ENCODE measurements around the gene IGFN1. TPM values are rescaled to one million over a fixed set of nuclear protein-coding genes. Genes with fewer than 3 reads are reported as not detected.

The IGFN1 gene
- total RNA-seq, 1 donor from 2014 or later = 0.38 TPM

- H3K27ac Mint-ChIP-seq = no peak overlapping the region
- H3K9me3 Mint-ChIP-seq (ENCODE audit: low read depth) = no peaks in the 10 kb centered on the region
- no peak for TF ChIP-seq CTCF (IDR thresholded peaks at IDR 0.05; ENCODE audit: unreplicated experiment)
- H3K36me3 Mint-ChIP-seq (ENCODE audit: insufficient read depth) = no peaks in the 10 kb centered on the region
- no peak overlapping the region for H3K4me3 Mint-ChIP-seq (ENCODE audit: low read depth)
- H3K27me3 Mint-ChIP-seq = peaks cover 47% of the 10 kb centered on the region
- H3K4me1 Mint-ChIP-seq (ENCODE audit: low read depth) = no peaks in the 10 kb centered on the region
- no peak for DNase-seq (ENCODE audit: low spot score, unreplicated experiment)
These were observed 82.2 kb downstream of the IGFN1 start for GRCh38 chr1:201272799-201273198.

DNA sequence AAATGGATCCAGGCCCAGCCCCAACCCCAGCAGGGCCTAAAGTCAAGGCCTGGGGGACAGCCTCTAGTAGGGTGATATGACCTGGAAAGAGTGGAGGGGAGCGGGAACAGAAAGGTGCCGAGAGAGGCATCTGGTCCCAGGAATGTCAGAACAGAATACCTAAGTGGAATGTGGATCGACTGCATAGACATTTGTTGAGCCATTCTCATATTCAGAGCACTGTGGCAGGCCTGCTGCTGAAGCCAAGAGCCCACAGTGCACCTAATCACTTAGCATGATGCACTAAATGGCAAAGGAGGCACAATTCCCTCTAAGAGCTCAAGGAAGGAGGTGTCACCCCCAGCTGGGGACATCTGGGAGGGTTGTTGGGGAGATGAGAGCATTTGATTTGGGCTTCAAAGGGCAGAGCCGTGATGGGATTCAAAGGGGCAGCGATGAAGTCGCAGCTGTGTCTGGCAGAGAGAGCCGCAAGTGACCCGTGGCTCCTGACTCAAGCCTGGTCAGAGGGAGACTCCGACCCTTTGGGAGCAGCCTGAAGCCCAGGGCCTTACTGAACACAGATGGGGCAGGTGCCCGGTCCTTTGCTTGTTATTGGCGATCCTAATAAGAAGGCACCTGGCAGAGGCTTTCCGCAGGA is 84.1 kb downstream of the IGFN1 start:
- Mint-ChIP-seq H3K27me3 (peaks cover 44% of the 10 kb centered on the region), H3K9me3 (ENCODE audit: low read depth) (no peaks in the 10 kb centered on the region), H3K4me3 (ENCODE audit: low read depth) (no peak overlapping the region), H3K4me1 (ENCODE audit: low read depth) (no peaks in the 10 kb centered on the region), H3K36me3 (ENCODE audit: insufficient read depth) (no peaks in the 10 kb centered on the region), H3K27ac (no peak overlapping the region)
- DNase-seq (ENCODE audit: low spot score, unreplicated experiment) = no peak
- no peak for TF ChIP-seq CTCF (IDR thresholded peaks at IDR 0.05; ENCODE audit: unreplicated experiment)

DNA sequence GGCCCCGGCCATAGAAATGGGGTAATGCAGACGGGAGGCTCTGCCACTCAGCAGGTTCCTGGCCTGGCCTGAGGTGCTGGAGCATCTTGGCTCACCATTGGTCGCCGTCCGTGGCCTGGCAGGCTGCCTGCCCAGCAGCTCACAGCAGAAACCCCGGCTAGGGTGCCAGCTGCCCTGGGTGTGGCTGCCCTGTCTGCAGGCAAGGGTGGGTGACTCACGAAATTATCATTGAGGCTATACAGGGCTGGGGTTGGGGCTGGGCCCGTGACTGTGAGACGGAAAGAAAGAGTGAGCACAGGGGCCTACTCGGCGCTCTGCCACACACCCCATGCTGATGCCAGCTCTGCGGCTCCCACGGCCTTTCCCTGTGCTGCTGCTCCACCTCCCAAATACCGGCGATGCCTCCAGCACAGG is 84.6 kb downstream of the IGFN1 start:
- no peak for TF ChIP-seq CTCF (IDR thresholded peaks at IDR 0.05; ENCODE audit: unreplicated experiment)
- H3K27ac Mint-ChIP-seq = no peak overlapping the region
- no peak for DNase-seq (ENCODE audit: low spot score, unreplicated experiment)

GRCh38 chr1:201276891-201277290 is 86.3 kb downstream of the IGFN1 start:
- DNase-seq (ENCODE audit: low spot score, unreplicated experiment) = no peak
- no peak overlapping the region for H3K27ac Mint-ChIP-seq
- H3K4me3 Mint-ChIP-seq (ENCODE audit: low read depth) = no peak overlapping the region

More for the DNA sequence above, 84.6 kb downstream of the IGFN1 start:
- no peaks in the 10 kb centered on the region for H3K4me1 Mint-ChIP-seq (ENCODE audit: low read depth)
- H3K9me3 Mint-ChIP-seq (ENCODE audit: low read depth) = no peaks in the 10 kb centered on the region
- peaks cover 44% of the 10 kb centered on the region for H3K27me3 Mint-ChIP-seq
- H3K4me3 Mint-ChIP-seq (ENCODE audit: low read depth) = no peak overlapping the region
- no peaks in the 10 kb centered on the region for H3K36me3 Mint-ChIP-seq (ENCODE audit: insufficient read depth)

GRCh38 chr1:201277441-201277840 is 86.8 kb downstream of the IGFN1 start:
- peaks cover 49% of the 10 kb centered on the region for H3K27me3 Mint-ChIP-seq
- H3K27ac Mint-ChIP-seq = no peak overlapping the region
- H3K9me3 Mint-ChIP-seq (ENCODE audit: low read depth) = no peaks in the 10 kb centered on the region
- no peak for DNase-seq (ENCODE audit: low spot score, unreplicated experiment)
- H3K4me1 Mint-ChIP-seq (ENCODE audit: low read depth) = peaks cover 4% of the 10 kb centered on the region
- H3K36me3 Mint-ChIP-seq (ENCODE audit: insufficient read depth) = no peaks in the 10 kb centered on the region
- H3K4me3 Mint-ChIP-seq (ENCODE audit: low read depth) = no peak overlapping the region
- no peak for TF ChIP-seq CTCF (IDR thresholded peaks at IDR 0.05; ENCODE audit: unreplicated experiment)

More at GRCh38 chr1:201276891-201277290, 86.3 kb downstream of the IGFN1 start:
- peaks cover under 1% of the 10 kb centered on the region for H3K4me1 Mint-ChIP-seq (ENCODE audit: low read depth)
- no peak for TF ChIP-seq CTCF (IDR thresholded peaks at IDR 0.05; ENCODE audit: unreplicated experiment)
- no peaks in the 10 kb centered on the region for H3K36me3 Mint-ChIP-seq (ENCODE audit: insufficient read depth)
- H3K27me3 Mint-ChIP-seq = peaks cover 47% of the 10 kb centered on the region
- no peaks in the 10 kb centered on the region for H3K9me3 Mint-ChIP-seq (ENCODE audit: low read depth)

Other genes with a start within 250 kb of the IGFN1 start
- 10.1 and 11.4 TPM in 2 replicates for gene KIF21B, start 167.1 kb upstream of the IGFN1 start, total RNA-seq
- gene CACNA1S, start 78.4 kb upstream of the IGFN1 start, total RNA-seq = 0.05 TPM in 1 of 2 replicates, not detected in the other
- 0.26 and 0.36 TPM in 2 replicates for gene ASCL5, start 63.6 kb upstream of the IGFN1 start, total RNA-seq
- 146 TPM in 2 replicates for gene TMEM9, start 36.4 kb upstream of the IGFN1 start, total RNA-seq
- gene PKP1, start 92.7 kb downstream of the IGFN1 start, total RNA-seq = not detected in 2 replicates
- 1.9 and 2.3 TPM in 2 replicates for gene TNNT2, start 186.9 kb downstream of the IGFN1 start, total RNA-seq
- 35.3 and 38.0 TPM in 2 replicates for gene LAD1, start 208.5 kb downstream of the IGFN1 start, total RNA-seq
- not detected in 2 replicates for gene TNNI1, start 230.9 kb downstream of the IGFN1 start, total RNA-seq

Measured in progenitor cell of endocrine pancreas (in vitro differentiated cells).